IPS-18a (cell line): ENCODE data around the gene CYP8B1.
"Not testable (repeated sequence)": the region's sequence is repeated elsewhere in the genome, so short reads cannot be mapped to it uniquely, and the experiment has no call there.

Experiments
- H3K27ac ChIP-seq: one replicate; pipeline ENCODE4 v1.5.1; 2013; ENCODE audit warnings: low read length
- H3K27me3 ChIP-seq: one replicate; pipeline ENCODE4 v1.6.1; 2013; ENCODE audit warnings: mild to moderate bottlenecking, low read length; ENCODE audit not compliant: control insufficient read depth, insufficient read depth
- H3K36me3 ChIP-seq: one replicate; pipeline ENCODE4 v1.6.1; 2013; ENCODE audit warnings: low read depth, low read length; ENCODE audit not compliant: control insufficient read depth
- H3K4me1 ChIP-seq: one replicate; pipeline ENCODE4 v1.6.1; 2013; ENCODE audit warnings: low read depth, low read length; ENCODE audit not compliant: control insufficient read depth
- H3K4me3 ChIP-seq: one replicate; pipeline ENCODE4 v1.5.1; 2013; ENCODE audit warnings: low read length
- H3K9ac ChIP-seq: one replicate; pipeline ENCODE4 v1.6.1; 2013; ENCODE audit warnings: mild to moderate bottlenecking, low read length, moderate library complexity
- H3K9me3 ChIP-seq: one replicate; pipeline ENCODE4 v1.6.1; 2013; ENCODE audit warnings: low read depth, low read length; ENCODE audit not compliant: control insufficient read depth

CYP8B1 gene

DNA sequence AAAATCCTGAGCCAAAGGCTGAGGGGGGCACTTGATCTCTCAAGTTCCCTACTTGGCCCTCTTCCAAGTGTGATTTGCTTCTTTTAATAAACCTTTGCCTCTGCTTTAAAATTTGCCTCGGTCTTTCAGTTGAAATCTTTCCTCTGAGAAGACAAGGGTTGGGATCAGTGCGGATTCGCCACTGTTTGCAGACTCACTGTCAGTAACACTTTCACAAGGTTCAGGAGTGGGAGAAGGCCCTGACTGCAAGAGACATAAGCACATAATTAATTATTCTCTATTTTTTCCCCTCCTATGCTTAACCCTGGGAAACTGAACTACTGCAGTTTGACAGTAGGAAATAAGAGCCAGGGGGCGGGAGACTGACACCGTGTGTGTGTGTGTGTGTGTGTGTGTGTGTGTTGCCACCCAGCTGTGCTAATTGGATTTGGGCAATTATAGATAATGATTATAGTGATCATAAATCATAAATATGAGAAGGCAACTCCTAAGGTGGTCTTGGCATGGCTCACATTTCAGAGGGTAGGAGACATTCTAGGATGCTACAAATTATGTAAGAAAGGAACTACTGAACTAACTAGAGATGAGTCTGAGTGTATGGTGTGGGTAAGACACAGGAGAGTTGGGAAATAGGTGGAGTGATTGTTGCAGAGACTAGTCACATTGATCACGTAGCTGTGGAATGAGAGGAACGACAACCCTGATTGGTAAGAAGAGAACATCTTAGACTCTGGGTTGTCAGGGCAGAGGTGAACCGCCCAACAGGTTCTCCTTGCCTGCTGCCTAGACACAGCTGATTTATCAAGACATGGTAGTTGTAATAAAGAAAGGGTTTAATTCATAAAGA is 24.8 kb upstream of the CYP8B1 start:
- Histone ChIP-seq H3K4me3 (no peak overlapping the region), H3K36me3 (no peaks in the 10 kb centered on the region)

DNA sequence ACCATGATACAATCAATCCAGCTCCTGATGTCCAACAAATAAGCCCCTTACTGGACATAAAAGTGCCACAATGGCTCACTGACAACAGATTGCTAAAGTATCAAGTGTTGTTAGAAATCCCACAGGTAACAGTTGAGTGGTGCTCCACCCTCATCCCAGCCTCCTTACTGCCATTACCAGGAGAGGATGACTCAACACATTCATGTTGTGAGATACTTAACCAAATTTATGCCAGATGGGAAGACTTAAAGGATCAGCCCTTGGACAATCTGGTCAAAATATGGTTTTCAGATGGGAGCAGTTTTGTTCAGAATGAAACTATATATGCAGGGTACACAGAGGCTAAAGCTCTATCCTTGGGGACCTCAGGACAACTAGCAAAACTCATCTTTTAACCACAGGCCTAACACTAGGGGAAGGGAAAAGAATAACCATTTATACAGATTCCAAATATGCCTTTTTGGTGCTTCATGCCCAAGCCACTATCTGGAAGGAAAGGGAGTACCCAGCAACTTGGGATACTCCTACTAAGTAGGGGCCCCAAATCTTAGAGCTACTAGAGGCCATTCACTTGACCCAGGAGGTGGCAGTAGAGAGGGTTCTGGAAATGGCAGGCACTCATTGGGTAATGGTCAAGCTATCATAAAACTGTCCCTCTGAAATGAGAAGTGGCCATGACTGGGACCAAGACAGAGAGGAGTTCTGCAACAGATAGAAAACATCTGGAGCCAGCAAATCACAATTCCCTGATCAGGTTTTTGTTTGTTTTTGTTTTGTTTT is 23.4 kb upstream of the CYP8B1 start:
- no peak overlapping the region for H3K4me3 ChIP-seq
- H3K9me3 ChIP-seq = no peaks in the 10 kb centered on the region
- no peaks in the 10 kb centered on the region for H3K36me3 ChIP-seq
- peaks cover 11% of the 10 kb centered on the region for H3K4me1 ChIP-seq
- H3K27me3 ChIP-seq = no peaks in the 10 kb centered on the region
- H3K9ac ChIP-seq = no peak overlapping the region
- no peak overlapping the region for H3K27ac ChIP-seq

More for the DNA sequence above, 24.8 kb upstream of the CYP8B1 start:
- H3K4me1 ChIP-seq = peaks cover 7% of the 10 kb centered on the region
- no peaks in the 10 kb centered on the region for H3K9me3 ChIP-seq
- H3K27ac ChIP-seq = no peak overlapping the region
- H3K9ac ChIP-seq = no peak overlapping the region
- no peaks in the 10 kb centered on the region for H3K27me3 ChIP-seq

DNA sequence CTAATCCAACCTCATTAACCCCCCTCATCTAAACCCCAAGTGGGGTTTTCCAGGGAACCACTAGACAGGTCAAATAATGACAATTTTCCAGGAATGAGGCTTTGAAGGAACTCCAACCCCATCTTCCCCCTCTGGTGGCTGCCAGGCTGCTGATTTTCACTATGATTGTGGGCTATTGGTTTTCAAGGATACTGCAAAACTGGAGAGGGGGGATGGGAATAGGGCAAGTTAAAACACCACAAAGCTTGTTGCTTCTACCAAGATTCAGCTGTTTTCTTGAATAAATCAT is 19.8 kb upstream of the CYP8B1 start:
- Histone ChIP-seq H3K4me1 (peaks cover 28% of the 10 kb centered on the region), H3K27me3 (no peaks in the 10 kb centered on the region)

DNA sequence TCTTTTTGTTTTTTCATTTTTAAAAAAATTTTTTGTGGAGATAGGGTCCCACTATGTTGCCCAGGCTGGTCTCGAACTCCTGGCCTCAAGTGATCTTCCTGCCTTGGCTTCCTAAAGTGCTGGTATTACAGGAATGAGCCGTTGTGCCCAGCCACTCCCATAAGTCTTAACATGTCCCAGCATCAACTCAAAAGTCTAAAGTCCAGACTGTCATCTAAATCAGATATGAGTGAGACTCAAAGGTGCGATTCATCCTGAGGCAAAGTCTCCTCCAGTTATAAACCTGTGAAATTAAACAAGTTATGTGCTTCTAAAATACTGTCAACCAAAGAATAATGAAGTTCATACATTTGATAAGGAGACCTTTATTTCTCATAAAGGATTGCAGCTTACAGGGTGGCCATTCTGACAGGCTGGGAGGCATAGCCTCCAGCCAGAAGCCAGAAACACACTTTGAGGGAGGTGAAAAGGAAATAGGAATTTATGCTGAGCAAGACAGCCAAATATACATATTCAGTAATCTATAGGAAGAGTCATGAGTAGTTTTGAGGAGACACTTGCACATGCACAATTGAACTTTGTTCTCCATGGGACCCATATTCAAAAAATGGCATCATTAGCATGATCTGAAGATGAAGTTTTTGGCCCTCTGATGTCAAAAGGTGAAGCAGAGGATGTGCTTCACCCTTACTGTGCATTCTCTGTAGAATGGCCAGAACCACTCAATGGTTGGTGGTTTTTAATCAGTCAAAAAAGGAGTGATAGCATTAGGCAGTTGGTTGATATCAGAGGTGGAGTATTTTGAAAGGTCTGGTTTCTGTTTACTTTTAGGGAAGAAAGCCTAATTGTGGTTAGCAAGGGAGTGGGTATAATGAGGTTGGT is 19.3 kb upstream of the CYP8B1 start:
- Histone ChIP-seq H3K27ac (no peak overlapping the region), H3K9me3 (no peaks in the 10 kb centered on the region), H3K27me3 (no peaks in the 10 kb centered on the region), H3K36me3 (no peaks in the 10 kb centered on the region), H3K4me1 (peaks cover 33% of the 10 kb centered on the region), H3K4me3 (no peak overlapping the region), H3K9ac (no peak overlapping the region)

More for the DNA sequence above, 19.8 kb upstream of the CYP8B1 start:
- no peak overlapping the region for H3K9ac ChIP-seq
- no peaks in the 10 kb centered on the region for H3K36me3 ChIP-seq
- H3K27ac ChIP-seq = no peak overlapping the region
- no peaks in the 10 kb centered on the region for H3K9me3 ChIP-seq
- H3K4me3 ChIP-seq = no peak overlapping the region

DNA sequence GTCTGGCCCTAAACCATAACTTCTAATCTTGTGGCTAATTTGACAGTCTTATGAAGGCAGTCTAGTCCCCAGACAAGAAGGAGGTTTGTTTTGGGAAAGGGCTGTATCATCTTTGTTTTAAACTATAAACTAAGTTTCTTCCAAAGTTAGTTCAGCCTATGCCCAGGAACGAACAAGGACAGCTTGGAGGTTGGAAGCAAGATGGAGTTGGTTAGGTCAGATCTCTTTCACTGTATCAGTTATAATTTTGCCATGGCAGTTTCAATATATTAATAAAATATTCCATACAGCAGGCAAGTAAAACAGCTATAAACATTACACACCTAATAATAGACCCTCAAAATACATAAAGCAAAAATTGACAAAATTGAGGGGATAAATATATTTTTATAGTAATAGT is 17.1 kb upstream of the CYP8B1 start:
- Histone ChIP-seq H3K27me3 (no peaks in the 10 kb centered on the region), H3K9me3 (no peaks in the 10 kb centered on the region), H3K4me3 (no peak overlapping the region), H3K9ac (no peak overlapping the region), H3K36me3 (no peaks in the 10 kb centered on the region), H3K4me1 (peaks cover 33% of the 10 kb centered on the region), H3K27ac (no peak overlapping the region)

DNA sequence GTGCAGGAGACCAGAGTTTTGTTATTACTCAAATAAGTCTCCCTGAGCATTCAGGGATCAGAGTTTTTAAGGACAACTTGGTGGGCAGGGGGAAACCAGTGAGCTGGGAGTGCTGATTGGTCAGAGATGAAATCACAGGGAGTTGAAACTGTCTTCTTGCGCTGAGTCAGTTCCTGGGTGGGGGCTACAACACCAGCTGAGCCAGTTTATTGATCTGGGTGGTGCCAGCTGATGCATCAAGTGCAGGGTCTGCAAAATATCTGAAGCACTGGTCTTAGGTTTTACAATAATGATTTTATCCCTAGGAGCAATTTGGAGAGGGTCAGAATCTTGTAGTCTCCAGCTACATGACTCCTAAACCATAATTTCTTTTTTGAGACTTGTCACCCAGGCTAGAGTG is 16.5 kb upstream of the CYP8B1 start:
- H3K4me3 ChIP-seq = no peak overlapping the region
- no peaks in the 10 kb centered on the region for H3K27me3 ChIP-seq
- H3K27ac ChIP-seq = no peak overlapping the region
- no peak overlapping the region for H3K9ac ChIP-seq
- H3K4me1 ChIP-seq = peaks cover 33% of the 10 kb centered on the region
- no peaks in the 10 kb centered on the region for H3K36me3 ChIP-seq
- H3K9me3 ChIP-seq = no peaks in the 10 kb centered on the region

DNA sequence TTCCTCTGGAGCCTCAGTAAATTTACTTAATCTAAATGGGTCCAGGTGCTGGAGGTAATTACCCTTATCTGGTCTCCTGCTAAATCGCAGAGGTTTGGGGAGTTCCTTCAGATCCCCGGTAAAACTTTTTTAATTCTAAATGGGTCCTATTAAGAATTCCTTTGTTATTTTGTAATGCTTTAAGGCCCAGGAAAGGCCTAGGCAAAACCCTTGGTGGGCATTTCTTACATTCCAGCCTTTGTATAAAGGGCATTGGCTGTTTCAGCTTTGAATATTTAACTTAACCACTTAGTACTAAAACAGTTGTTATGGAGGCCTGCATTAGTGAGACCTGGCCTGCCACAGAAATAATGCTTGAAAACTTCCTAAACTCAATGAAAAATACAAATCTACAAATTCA is 15.4 kb upstream of the CYP8B1 start:
- H3K4me1 ChIP-seq = peaks cover 32% of the 10 kb centered on the region
- H3K36me3 ChIP-seq = no peaks in the 10 kb centered on the region
- H3K27ac ChIP-seq = peak overlapping the region; percentile 88
- peak overlapping the region; percentile 49 for H3K9ac ChIP-seq
- peak overlapping the region; percentile 12 for H3K4me3 ChIP-seq
- no peaks in the 10 kb centered on the region for H3K27me3 ChIP-seq
- H3K9me3 ChIP-seq = no peaks in the 10 kb centered on the region

DNA sequence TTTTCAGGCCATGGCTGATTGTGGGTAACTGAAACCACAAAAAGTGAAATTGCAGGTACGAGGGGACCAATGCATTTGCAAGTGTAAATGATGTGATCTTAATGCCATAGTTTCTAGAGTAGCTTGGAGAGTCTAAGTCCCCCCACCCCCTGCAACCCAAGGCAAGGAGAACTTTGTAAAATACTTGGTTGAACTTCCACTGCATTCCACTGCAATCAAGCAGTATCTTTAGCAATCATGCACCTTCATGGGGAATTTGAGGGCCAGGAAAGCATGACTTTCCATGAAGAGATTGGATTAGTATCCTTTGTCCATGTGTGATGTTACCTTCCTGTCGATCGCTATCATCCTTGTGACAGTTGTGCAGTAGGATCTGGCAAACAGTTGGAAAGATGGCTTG is 11.4 kb upstream of the CYP8B1 start:
- no peaks in the 10 kb centered on the region for H3K36me3 ChIP-seq
- no peak overlapping the region for H3K27ac ChIP-seq
- H3K4me3 ChIP-seq = no peak overlapping the region
- H3K9ac ChIP-seq = no peak overlapping the region
- H3K4me1 ChIP-seq = peaks cover 20% of the 10 kb centered on the region
- H3K27me3 ChIP-seq = no peaks in the 10 kb centered on the region
- no peaks in the 10 kb centered on the region for H3K9me3 ChIP-seq

DNA sequence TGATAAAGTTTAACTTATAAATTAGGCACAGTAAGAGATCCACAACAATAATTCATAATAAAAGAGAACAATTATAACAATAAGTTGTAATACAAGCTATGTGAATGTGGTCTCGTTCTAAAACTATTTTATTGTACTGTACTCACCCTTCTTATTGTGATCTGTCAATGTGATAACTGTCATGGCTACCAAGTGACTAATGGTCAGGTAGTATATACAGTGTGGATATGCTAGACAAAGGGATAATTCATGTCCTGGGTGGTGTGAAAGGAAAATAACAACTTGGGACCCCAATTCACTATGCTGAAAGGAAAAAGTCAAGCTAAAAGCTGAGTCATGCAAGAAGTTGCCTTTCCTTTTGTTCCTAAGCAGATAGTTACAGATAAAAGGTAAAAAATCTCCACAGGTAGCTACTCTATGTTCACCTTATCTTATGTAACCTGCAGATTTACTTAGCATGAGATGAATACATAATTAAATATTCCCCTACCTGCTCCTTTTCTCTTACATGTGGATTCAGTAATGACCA is 10.7 kb upstream of the CYP8B1 start:
- Histone ChIP-seq H3K27ac (no peak overlapping the region), H3K9me3 (no peaks in the 10 kb centered on the region), H3K4me1 (peaks cover 18% of the 10 kb centered on the region), H3K9ac (no peak overlapping the region), H3K27me3 (no peaks in the 10 kb centered on the region), H3K36me3 (no peaks in the 10 kb centered on the region), H3K4me3 (no peak overlapping the region)

DNA sequence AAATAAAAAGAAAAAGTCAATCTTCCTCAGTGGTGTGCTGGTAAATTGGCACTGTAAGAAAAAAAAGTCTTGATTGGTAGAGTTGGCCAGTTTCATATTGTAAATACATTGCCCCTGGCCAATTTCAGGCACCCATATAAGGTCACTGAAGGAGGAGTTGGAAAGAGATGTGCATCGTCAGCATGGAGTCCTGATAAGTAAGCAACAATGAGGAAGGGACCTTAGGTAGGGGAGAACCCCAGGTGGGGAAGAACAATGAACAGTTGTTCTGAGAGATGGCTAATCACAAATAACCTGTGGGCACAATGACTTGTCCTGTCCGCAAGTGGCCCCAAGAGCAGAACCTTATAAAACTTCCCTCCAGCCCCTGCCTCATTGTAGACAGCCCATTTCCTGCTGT is 8.6 kb upstream of the CYP8B1 start:
- H3K9ac ChIP-seq = no peak overlapping the region
- no peak overlapping the region for H3K27ac ChIP-seq
- H3K4me3 ChIP-seq = no peak overlapping the region
- peaks cover 6% of the 10 kb centered on the region for H3K4me1 ChIP-seq
- no peaks in the 10 kb centered on the region for H3K36me3 ChIP-seq
- no peaks in the 10 kb centered on the region for H3K27me3 ChIP-seq
- H3K9me3 ChIP-seq = no peaks in the 10 kb centered on the region

DNA sequence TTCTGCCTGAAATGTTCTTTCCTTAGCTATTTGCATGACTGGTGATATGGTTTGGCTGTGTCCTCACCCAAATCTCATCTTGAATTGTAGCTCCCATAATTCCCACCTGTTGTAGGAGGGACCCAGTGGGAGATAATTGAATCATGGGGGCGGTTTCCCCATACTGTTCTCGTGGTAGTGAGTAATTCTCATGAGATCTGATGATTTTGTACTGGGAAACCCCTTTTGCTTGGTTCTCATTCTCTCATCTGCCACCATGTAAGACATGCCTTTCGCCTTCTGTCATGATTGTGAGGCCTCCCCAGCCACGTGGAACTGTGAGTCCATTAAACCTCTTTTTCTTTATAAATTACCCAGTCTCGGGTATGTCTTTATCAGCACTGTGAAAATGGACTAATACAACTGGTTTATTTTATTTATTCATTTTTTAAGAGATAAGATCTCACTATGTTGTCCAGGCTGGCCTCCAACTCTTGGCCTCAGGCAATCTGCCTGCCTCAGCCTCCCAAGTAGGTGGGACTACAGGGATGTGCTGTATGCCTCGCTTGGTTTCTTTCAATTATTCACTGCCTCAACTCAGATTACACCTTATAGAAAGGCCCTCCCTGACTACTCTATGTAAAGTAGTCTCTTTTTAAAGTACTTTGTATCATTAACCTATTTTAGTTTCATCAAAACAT is 7.7 kb upstream of the CYP8B1 start:
- not testable (repeated sequence) for H3K27ac ChIP-seq

More for the DNA sequence above, 7.7 kb upstream of the CYP8B1 start:
- not testable (repeated sequence) for H3K9me3 ChIP-seq, H3K4me1 ChIP-seq, H3K9ac ChIP-seq, H3K27me3 ChIP-seq, H3K36me3 ChIP-seq, H3K4me3 ChIP-seq
